Endothelial cell of umbilical vein (primary cell): ENCODE data around the gene OAS2. TPM values are rescaled to one million over a fixed set of nuclear protein-coding genes. Genes with fewer than 3 reads are reported as not detected.

ENCODE experiments used
- BruUV-seq: library from RNA; stranded (reverse); fragments of 400-500 nt; replicated peaks from 2 replicates; lab custom pipeline; 2021; lab: Mats Ljungman, UMichigan
- CTCF ChIA-PET: fragments of 300-600, 350-600 bp; sonication (Branson Sonifier 250); formaldehyde crosslinking; loops from one replicate; lab custom pipeline; 2021; ENCODE audit warnings: antibody characterized with exemption, inconsistent platforms; lab: Charles Lee
- POLR2A ChIA-PET: fragments of 300-600, 350-600 bp; sonication (Branson Sonifier 250); formaldehyde crosslinking; loops from one replicate; lab custom pipeline; 2021; ENCODE audit warnings: antibody characterized with exemption, inconsistent platforms; lab: Charles Lee
- DNase-seq: peaks from one replicate; pipeline ENCODE4 v3.0.0-alpha.2; 2011; ENCODE audit warnings: low read depth, low spot score
- FAIRE-seq: peaks from 2 replicates; lab custom pipeline; 2011; peaks lifted over from hg19 to GRCh38; lab: Jason Lieb, UNC
- H2AFZ ChIP-seq: 2 replicates; pipeline ENCODE4 v1.6.0; 2012; ENCODE audit warnings: low read depth, low read length, control low read depth, inconsistent platforms
- H3K27ac ChIP-seq: 2 replicates; pipeline ENCODE4 v1.5.1; 2011; ENCODE audit warnings: low read depth, mild to moderate bottlenecking, control low read depth, low read length, moderate library complexity; ENCODE audit not compliant: insufficient read depth
- H3K27me3 ChIP-seq, 2 experiments: 2 replicates each; pipeline versions ENCODE4 v1.6.0 to v1.6.1; 2011; ENCODE audit warnings: low read length in 2 of 2, mixed read lengths in 1 of 2; ENCODE audit not compliant: control insufficient read depth in 2 of 2, insufficient read depth in 2 of 2
- H3K36me3 ChIP-seq, 2 experiments: 2 replicates in 1 of 2; 3 replicates in 1 of 2; pipeline ENCODE4 v1.5.1; 2011; ENCODE audit warnings: low read length in 2 of 2, mild to moderate bottlenecking in 1 of 2, moderate library complexity in 1 of 2; ENCODE audit not compliant: control insufficient read depth in 2 of 2, insufficient read depth in 2 of 2; ENCODE audit errors: extremely low read depth in 1 of 2
- H3K4me1 ChIP-seq: 3 replicates; pipeline ENCODE4 v1.5.1; 2011; ENCODE audit warnings: mild to moderate bottlenecking, low read length; ENCODE audit not compliant: control insufficient read depth, insufficient read depth; ENCODE audit errors: extremely low read depth
- H3K4me2 ChIP-seq: 2 replicates; pipeline ENCODE4 v1.6.1; 2011; ENCODE audit warnings: low read length, control low read depth, mixed read lengths; ENCODE audit not compliant: insufficient read depth
- H3K4me3 ChIP-seq, 3 experiments: fragments of 200-600 bp in 1 of 3; sonication (generic), shearing (Covaris generic) in 1 of 3; replicated peaks in 1 of 3; 2 replicates each; pipeline ENCODE4 v1.5.1; 2011 to 2016; ENCODE audit warnings: control low read depth in 3 of 3, low read length in 3 of 3, mild to moderate bottlenecking in 2 of 3, inconsistent platforms in 1 of 3, low read depth in 1 of 3, moderate library complexity in 1 of 3; ENCODE audit not compliant: insufficient read depth in 1 of 3
- H3K79me2 ChIP-seq: 2 replicates; pipeline ENCODE4 v1.6.0; 2012; ENCODE audit warnings: low read length, inconsistent platforms; ENCODE audit not compliant: control insufficient read depth, insufficient read depth
- H3K9ac ChIP-seq: replicated peaks from 2 replicates; pipeline ENCODE3; 2011; ENCODE audit warnings: low read length, control low read depth; ENCODE audit not compliant: insufficient read depth; ENCODE audit errors: extremely low read depth
- H3K9me1 ChIP-seq: replicated peaks from 3 replicates; pipeline ENCODE4 v1.6.0; 2011; ENCODE audit warnings: mild to moderate bottlenecking, low read length; ENCODE audit not compliant: control insufficient read depth, insufficient read depth; ENCODE audit errors: extremely low read depth
- H3K9me3 ChIP-seq: replicated peaks from 2 replicates; pipeline ENCODE4 v1.5.1; 2012; ENCODE audit warnings: low read length, inconsistent platforms; ENCODE audit not compliant: control insufficient read depth, insufficient read depth
- H4K20me1 ChIP-seq: replicated peaks from 2 replicates; pipeline ENCODE3; 2011; ENCODE audit warnings: mild to moderate bottlenecking, low read length; ENCODE audit not compliant: control insufficient read depth, insufficient read depth; ENCODE audit errors: extremely low read depth
- CTCF ChIP-seq, 2 donors: IDR thresholded peaks; 1 replicate in 1 of 2; 2 replicates in 1 of 2; pipeline ENCODE4 v1.5.1; 2011; ENCODE audit warnings: low read length in 2 of 2, mild to moderate bottlenecking in 2 of 2, moderate library complexity in 2 of 2, control low read depth in 1 of 2, inconsistent platforms in 1 of 2, low read depth in 1 of 2; ENCODE audit not compliant: insufficient read depth in 1 of 2; ENCODE audit errors: extremely low read depth in 1 of 2
- EZH2 ChIP-seq: IDR thresholded peaks from 2 replicates; pipeline ENCODE4 v1.6.1; 2012; ENCODE audit warnings: borderline replicate concordance, low read depth, mild to moderate bottlenecking, moderate library complexity, low read length, inconsistent platforms; ENCODE audit not compliant: severe bottlenecking
- FOS ChIP-seq: IDR thresholded peaks from 2 replicates; pipeline ENCODE4 v1.6.1; 2011; ENCODE audit warnings: mild to moderate bottlenecking, low read length, moderate library complexity, borderline replicate concordance; ENCODE audit not compliant: insufficient read depth
- GATA2 ChIP-seq: IDR thresholded peaks from 2 replicates; pipeline ENCODE4 v1.7.0; 2011; ENCODE audit warnings: low read depth, mild to moderate bottlenecking, moderate library complexity, mixed read lengths, low read length; ENCODE audit not compliant: insufficient read length, insufficient read depth
- JUN ChIP-seq: IDR thresholded peaks from 2 replicates; pipeline ENCODE4 v1.6.1; 2011; ENCODE audit warnings: borderline replicate concordance, low read depth; ENCODE audit not compliant: insufficient read length, insufficient read depth
- MYC ChIP-seq: IDR thresholded peaks from one replicate; pipeline ENCODE4 v1.6.1; 2011; ENCODE audit warnings: mild to moderate bottlenecking, low read depth, low read length
- POLR2A ChIP-seq: IDR thresholded peaks from 2 replicates; pipeline ENCODE4 v1.6.1; 2012; ENCODE audit warnings: low read depth, mild to moderate bottlenecking, control low read depth, low read length
- POLR2AphosphoS5 ChIP-seq: IDR thresholded peaks from 2 replicates; pipeline ENCODE4 v1.6.1; 2012; ENCODE audit warnings: low read depth, mild to moderate bottlenecking, control low read depth, low read length, moderate library complexity; ENCODE audit not compliant: insufficient read depth
- dilution Hi-C: fragments of 300-500 bp; cut with MboI; formaldehyde crosslinking; loops from one replicate; pipeline ENCODE4 v1.15.0; 2019; ENCODE audit warnings: low sequenced_read_pairs; ENCODE audit not compliant: extremely low pct_ligation_motif_present
- intact Hi-C: fragments of 100-400 bp; cut with micrococcal nuclease; formaldehyde crosslinking; loops from one replicate; pipeline ENCODE4 v1.10.0; 2022
- polyA plus RNA-seq, 4 experiments: library from polyadenylated mRNA; depleted of rRNA in 3 of 4; stranded (reverse) in 3 of 4; unstranded in 1 of 4; fragments of >200 nt; gene quantifications; 2 replicates each; pipeline versions ENCODE4 v1.2.1 to v1.2.3, GENCODE V29; 2011 to 2012; ENCODE audit warnings: missing spikeins in 1 of 4
- total RNA-seq: library from RNA; stranded (reverse); gene quantifications from 2 replicates; pipeline ENCODE4 v1.2.3, GENCODE V29; 2021
- TF ChIP-seq, protein P1 (sequence below): IDR thresholded peaks from 2 replicates; pipeline ENCODE4 v1.6.1; 2011; ENCODE audit not compliant: insufficient read depth, insufficient read length

OAS2 gene
- total and polyA plus RNA-seq, 2 donors (not counting 3 experiments of a cell fraction or from before 2014, with no cell fraction given), result 1.3 to 3.1 TPM

DNA sequence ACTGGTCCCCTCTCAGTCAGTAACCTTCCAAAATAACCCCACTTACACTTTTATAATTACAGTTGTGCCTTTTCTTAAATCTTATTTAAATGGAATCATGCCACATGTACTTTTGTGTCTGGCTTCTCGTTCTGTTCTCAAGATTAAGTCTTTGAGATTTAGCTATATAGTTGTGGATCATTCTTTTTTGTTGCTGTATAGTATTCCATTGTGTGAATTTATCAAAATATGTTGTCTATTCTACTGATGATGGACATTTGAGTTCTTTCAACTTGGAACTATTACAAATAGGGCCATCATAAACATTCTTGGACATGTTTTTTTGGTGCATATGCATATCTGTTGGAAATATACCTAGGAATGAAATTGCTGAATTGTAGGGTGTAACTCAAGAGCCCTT lies 31.0 kb upstream of the OAS2 start:
- H3K4me2 ChIP-seq, result no peak overlapping the region
- H3K36me3 ChIP-seq, result no peaks in the 10 kb centered on the region
- no peaks in the 10 kb centered on the region for H3K4me1 ChIP-seq
- ChIA-PET CTCF (no interaction called here), POLR2A (no interaction called here)
- no peak overlapping the region for H2AFZ ChIP-seq
- dilution Hi-C loops, result no loop called here
- no peaks in the 10 kb centered on the region for H3K79me2 ChIP-seq
- H3K9ac ChIP-seq, result no peak overlapping the region
- no peaks in the 10 kb centered on the region for H4K20me1 ChIP-seq
- FAIRE-seq (no peak), DNase-seq (no peak)
- TF ChIP-seq, protein P1, sequence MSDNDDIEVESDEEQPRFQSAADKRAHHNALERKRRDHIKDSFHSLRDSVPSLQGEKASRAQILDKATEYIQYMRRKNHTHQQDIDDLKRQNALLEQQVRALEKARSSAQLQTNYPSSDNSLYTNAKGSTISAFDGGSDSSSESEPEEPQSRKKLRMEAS, result no peak
- TF ChIP-seq MYC, result no peak
- no peak for TF ChIP-seq GATA2
- TF ChIP-seq CTCF (IDR thresholded peaks at IDR 0.05; ENCODE audit: extremely low read depth in 1 of 2, insufficient read depth in 1 of 2, low read depth in 1 of 2, low read length in 2 of 2), result no peak
- no peak for TF ChIP-seq EZH2
- no peak for TF ChIP-seq JUN
- no peak for TF ChIP-seq POLR2A
- no peak for TF ChIP-seq POLR2AphosphoS5
- no peak for TF ChIP-seq FOS
- no peaks in the 10 kb centered on the region for H3K9me3 ChIP-seq
- H3K4me3 ChIP-seq, result no peak overlapping the region
- intact Hi-C loops, result no loop called here
- no peaks in the 10 kb centered on the region for H3K27me3 ChIP-seq
- no TSS peak for BruUV-seq
- no peak overlapping the region for H3K27ac ChIP-seq
- H3K9me1 ChIP-seq, result no peaks in the 10 kb centered on the region
